IPS-18a (cell line): Measurements from ENCODE around the gene SHLD1.
"Not testable (repeated sequence)": the region's sequence is repeated elsewhere in the genome, so short reads cannot be mapped to it uniquely, and the experiment has no call there.

ENCODE experiments used
- H3K27ac ChIP-seq: one replicate; pipeline ENCODE4 v1.5.1; 2013; ENCODE audit warnings: low read length
- H3K27me3 ChIP-seq: one replicate; pipeline ENCODE4 v1.6.1; 2013; ENCODE audit warnings: mild to moderate bottlenecking, low read length; ENCODE audit not compliant: control insufficient read depth, insufficient read depth
- H3K36me3 ChIP-seq: one replicate; pipeline ENCODE4 v1.6.1; 2013; ENCODE audit warnings: low read depth, low read length; ENCODE audit not compliant: control insufficient read depth
- H3K4me1 ChIP-seq: one replicate; pipeline ENCODE4 v1.6.1; 2013; ENCODE audit warnings: low read depth, low read length; ENCODE audit not compliant: control insufficient read depth
- H3K4me3 ChIP-seq: one replicate; pipeline ENCODE4 v1.5.1; 2013; ENCODE audit warnings: low read length
- H3K9ac ChIP-seq: one replicate; pipeline ENCODE4 v1.6.1; 2013; ENCODE audit warnings: mild to moderate bottlenecking, low read length, moderate library complexity
- H3K9me3 ChIP-seq: one replicate; pipeline ENCODE4 v1.6.1; 2013; ENCODE audit warnings: low read depth, low read length; ENCODE audit not compliant: control insufficient read depth

Gene SHLD1

DNA sequence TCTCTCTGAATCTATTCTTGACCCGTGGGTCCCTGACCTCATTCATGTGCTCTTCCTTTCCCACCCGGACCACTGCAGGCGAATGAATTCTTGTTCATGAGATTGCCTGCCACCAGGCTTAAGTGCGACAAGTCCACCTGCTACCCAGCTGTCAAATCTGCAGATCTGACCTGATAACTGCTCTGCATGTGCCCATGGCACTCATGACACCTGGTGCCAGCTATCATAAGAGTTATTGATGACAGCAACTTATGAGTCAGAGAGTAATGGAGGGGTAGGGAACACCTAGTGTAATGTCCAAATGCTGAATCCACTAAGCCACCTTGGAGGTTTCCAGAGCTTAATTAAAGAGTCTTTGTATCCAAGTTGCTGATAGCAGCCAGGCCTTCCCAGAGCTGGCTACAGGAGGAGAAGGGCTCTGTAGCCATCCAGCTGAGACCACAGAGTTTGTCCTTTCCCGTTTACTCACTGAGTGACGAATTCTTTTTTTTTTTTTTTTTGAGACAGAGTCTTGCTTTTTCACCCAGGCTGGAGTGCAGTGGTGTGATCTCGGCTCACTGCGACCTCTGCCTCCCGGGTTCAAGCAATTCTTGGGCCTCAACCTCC lies 17.4 kb downstream of the SHLD1 start:
- no peak overlapping the region for H3K27ac ChIP-seq
- H3K9me3 ChIP-seq, result no peaks in the 10 kb centered on the region
- no peaks in the 10 kb centered on the region for H3K4me1 ChIP-seq

DNA sequence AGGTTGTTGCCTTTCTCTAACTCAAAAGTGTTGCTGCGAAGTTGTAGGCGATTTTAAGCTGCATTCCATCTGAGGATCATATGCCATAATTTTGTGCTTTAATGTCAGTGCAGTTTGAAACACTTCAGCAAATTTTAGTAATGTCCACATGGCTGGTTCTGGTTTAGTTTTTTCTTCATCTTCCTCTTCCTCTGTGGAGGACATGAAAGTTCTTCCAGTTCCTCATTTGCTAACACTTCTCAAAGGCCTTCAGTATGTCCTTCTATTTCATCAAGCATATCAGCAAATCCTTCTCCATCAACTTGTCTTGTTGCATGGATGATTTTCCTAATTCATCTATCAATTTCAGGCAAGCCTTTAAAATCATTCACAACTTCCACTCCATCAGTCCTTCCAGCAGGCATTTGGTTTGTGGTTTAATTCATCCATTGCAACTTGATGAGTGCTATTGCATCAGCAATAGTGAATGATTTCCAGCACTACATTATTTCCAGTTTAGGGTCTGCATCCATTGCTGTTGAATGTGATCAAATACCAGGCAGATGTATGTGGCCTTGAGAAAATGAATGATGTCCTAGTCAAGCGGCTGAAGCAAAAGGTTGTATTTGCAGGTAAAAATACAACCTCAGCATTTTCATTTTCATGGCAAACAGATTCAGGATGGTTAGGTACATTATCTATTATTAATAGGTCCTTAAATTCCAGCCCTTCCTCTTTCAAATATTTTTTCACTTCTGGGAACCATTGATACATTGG lies 20.2 kb downstream of the SHLD1 start:
- Histone ChIP-seq H3K27me3 (no peaks in the 10 kb centered on the region), H3K4me3 (no peak overlapping the region), H3K4me1 (no peaks in the 10 kb centered on the region), H3K27ac (no peak overlapping the region), H3K36me3 (no peaks in the 10 kb centered on the region), H3K9ac (no peak overlapping the region), H3K9me3 (no peaks in the 10 kb centered on the region)

More for the DNA sequence above, 17.4 kb downstream of the SHLD1 start:
- H3K9ac ChIP-seq, result no peak overlapping the region
- H3K4me3 ChIP-seq, result no peak overlapping the region
- no peaks in the 10 kb centered on the region for H3K36me3 ChIP-seq
- H3K27me3 ChIP-seq, result no peaks in the 10 kb centered on the region

DNA sequence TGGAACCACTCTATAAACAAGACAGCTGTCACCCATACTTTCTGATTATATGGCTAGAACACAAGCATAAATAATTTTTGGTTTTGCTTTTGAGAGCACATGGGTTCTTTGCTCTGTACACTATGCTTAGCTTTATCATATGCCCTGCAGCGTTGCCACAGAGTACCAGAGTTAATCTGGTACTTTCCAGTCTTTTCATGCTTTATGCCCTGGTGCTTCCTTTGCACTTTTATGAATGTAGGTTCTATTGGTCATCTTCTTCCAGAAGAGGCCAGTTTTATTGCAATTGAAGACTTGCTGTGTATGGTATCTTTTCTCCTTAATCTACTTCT lies 20.8 kb downstream of the SHLD1 start:
- H3K36me3 ChIP-seq, result no peaks in the 10 kb centered on the region

DNA sequence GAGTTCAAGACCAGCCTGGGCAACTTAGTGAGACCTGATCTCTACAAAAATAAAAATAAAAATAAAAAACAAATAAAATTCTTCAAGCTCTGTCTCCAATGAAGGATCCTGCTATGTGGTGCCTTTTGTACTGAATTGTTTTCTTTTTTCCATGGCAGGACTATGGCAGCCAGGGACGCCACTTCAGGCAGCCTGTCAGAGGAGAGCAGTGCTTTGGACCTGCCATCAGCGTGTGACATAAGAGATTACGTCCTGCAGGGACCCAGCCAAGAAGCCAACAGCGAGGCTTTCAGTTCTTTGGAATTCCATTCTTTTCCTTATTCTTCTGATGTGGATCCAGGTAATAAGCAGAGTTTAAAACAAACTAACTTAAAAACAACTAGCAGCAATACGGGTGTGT lies 22.5 kb downstream of the SHLD1 start:
- Histone ChIP-seq H3K4me3 (no peak overlapping the region), H3K4me1 (no peaks in the 10 kb centered on the region), H3K27ac (no peak overlapping the region), H3K27me3 (no peaks in the 10 kb centered on the region), H3K36me3 (no peaks in the 10 kb centered on the region), H3K9ac (no peak overlapping the region), H3K9me3 (no peaks in the 10 kb centered on the region)

More for the DNA sequence above, 20.8 kb downstream of the SHLD1 start:
- H3K27ac ChIP-seq, result no peak overlapping the region
- no peaks in the 10 kb centered on the region for H3K27me3 ChIP-seq
- no peaks in the 10 kb centered on the region for H3K9me3 ChIP-seq
- H3K4me1 ChIP-seq, result no peaks in the 10 kb centered on the region
- H3K4me3 ChIP-seq, result no peak overlapping the region
- no peak overlapping the region for H3K9ac ChIP-seq

DNA sequence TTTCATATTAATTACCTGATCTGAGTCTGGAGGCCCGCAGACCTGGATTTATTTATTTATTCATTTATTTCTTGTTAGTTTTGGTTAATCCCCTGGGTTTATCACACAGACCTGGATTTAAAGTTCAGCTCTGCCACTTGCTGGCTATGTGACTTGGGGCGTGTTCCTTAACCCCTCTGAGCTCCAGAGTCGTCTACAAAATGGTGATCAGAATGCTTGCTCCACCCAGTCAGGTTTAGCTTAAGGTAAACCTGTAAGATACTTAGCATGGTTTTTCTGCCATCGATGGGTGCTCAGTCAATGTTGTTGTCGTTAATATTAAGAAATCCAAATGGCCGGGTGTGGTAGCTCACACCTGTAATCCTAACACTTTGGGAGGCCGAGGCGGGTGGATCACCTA lies 23.4 kb downstream of the SHLD1 start:
- no peaks in the 10 kb centered on the region for H3K27me3 ChIP-seq
- no peak overlapping the region for H3K4me3 ChIP-seq
- no peak overlapping the region for H3K27ac ChIP-seq
- H3K4me1 ChIP-seq, result no peaks in the 10 kb centered on the region
- H3K9me3 ChIP-seq, result no peaks in the 10 kb centered on the region
- no peak overlapping the region for H3K9ac ChIP-seq
- no peaks in the 10 kb centered on the region for H3K36me3 ChIP-seq

DNA sequence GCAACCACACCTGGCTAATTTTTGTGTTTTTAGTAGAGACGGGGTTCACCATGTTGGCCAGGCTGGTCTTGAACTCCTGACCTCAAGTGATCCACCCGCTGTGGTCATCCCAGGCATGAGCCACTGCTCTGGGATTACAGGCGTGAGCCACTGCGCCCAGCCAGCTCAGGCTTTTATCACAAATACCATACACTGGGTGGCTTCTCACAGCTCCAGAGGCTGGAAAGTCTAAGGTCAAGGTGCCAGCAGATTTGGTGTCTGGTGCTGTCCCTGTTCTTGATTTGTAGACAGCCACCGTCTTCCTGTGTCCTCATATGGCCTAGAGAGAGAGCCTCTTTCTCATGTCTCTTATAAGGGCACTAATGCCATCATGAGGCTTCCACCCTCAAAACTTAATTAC lies 25.9 kb downstream of the SHLD1 start:
- Histone ChIP-seq H3K27ac (no peak overlapping the region), H3K4me3 (no peak overlapping the region), H3K9me3 (no peaks in the 10 kb centered on the region), H3K9ac (no peak overlapping the region), H3K4me1 (no peaks in the 10 kb centered on the region), H3K36me3 (no peaks in the 10 kb centered on the region), H3K27me3 (no peaks in the 10 kb centered on the region)

DNA sequence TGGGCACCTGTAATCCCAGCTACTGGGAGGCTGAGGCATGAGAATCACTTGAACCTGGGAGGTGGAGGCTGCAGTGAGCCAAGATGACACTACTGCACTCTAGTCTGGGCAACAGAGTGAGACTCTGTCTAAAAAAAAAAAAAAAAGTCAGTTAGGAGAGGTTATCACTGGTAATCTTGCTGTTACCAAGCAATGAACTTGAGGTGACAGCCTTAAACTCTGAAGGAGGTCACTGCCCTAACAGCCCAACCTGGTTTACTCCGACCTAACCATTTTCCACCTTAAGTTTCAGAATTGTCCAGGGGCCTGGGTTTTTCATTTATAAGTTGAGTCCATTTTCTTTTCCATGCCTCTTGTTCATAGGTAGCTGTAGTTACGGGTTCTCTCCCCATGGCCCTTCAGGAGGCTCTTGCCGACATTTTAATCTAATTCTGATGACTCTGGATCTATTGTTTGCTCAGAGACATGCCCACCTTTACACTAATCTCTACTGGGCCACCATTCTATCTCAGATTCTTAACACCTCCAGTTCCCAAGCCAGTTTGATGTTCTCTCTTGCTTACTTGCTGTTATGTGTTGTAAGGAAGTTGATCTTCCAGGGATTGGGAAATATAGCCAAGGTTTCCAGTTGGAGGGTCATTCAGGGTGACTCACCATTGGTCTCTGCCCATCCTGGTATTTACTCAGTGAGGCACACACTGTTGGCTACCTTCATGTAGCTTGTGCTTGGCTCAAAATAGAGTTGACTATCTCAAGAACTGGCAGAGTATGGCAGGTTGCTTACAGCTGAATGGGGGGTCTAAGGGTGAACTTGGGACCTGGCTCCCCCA lies 29.1 kb downstream of the SHLD1 start:
- Histone ChIP-seq H3K27ac (no peak overlapping the region), H3K36me3 (peaks cover 3% of the 10 kb centered on the region), H3K4me3 (no peak overlapping the region), H3K27me3 (no peaks in the 10 kb centered on the region), H3K4me1 (no peaks in the 10 kb centered on the region), H3K9ac (no peak overlapping the region), H3K9me3 (no peaks in the 10 kb centered on the region)

DNA sequence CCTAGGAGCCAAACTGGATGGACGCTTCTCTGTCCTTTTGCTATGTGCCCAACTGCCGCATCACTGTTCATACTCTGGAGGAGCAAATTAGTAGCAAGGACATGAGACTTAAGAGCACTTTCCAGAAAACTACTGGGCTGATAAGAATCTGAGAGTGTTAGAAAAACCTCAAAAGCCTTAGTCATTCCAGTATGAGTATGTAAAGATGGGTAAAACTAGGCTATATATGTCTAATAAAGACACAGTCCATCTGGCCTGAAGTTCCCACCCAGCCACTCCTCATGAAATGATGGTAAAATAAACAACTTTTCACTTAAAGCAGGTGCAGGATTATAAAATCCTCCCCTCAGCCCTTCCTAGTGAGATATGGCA lies 30.6 kb downstream of the SHLD1 start:
- Histone ChIP-seq H3K4me1 (no peaks in the 10 kb centered on the region), H3K27me3 (no peaks in the 10 kb centered on the region), H3K9me3 (no peaks in the 10 kb centered on the region), H3K9ac (no peak overlapping the region), H3K36me3 (peaks cover 3% of the 10 kb centered on the region), H3K4me3 (no peak overlapping the region), H3K27ac (no peak overlapping the region)

DNA sequence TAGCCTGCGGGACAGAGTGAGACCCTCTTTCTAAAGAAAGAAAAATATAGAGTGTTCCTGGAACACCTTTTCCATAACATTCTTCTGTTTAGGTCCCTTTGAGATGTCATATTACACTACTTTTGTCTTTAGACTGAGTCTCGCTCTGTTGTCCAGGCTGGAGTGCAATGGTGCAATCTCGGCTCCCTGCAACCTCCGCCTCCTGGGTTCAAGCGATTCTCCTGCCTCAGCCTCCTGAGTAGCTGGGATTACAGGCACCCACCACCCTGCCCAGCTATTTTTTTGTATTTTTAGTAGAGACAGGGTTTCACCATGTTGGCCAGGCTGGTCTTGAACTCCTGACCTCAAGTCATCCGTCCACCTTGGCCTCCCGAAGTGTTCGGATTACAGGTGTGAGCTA lies 31.2 kb downstream of the SHLD1 start:
- not testable (repeated sequence) for H3K4me1 ChIP-seq, H3K9me3 ChIP-seq, H3K4me3 ChIP-seq, H3K9ac ChIP-seq, H3K27me3 ChIP-seq, H3K27ac ChIP-seq, H3K36me3 ChIP-seq

DNA sequence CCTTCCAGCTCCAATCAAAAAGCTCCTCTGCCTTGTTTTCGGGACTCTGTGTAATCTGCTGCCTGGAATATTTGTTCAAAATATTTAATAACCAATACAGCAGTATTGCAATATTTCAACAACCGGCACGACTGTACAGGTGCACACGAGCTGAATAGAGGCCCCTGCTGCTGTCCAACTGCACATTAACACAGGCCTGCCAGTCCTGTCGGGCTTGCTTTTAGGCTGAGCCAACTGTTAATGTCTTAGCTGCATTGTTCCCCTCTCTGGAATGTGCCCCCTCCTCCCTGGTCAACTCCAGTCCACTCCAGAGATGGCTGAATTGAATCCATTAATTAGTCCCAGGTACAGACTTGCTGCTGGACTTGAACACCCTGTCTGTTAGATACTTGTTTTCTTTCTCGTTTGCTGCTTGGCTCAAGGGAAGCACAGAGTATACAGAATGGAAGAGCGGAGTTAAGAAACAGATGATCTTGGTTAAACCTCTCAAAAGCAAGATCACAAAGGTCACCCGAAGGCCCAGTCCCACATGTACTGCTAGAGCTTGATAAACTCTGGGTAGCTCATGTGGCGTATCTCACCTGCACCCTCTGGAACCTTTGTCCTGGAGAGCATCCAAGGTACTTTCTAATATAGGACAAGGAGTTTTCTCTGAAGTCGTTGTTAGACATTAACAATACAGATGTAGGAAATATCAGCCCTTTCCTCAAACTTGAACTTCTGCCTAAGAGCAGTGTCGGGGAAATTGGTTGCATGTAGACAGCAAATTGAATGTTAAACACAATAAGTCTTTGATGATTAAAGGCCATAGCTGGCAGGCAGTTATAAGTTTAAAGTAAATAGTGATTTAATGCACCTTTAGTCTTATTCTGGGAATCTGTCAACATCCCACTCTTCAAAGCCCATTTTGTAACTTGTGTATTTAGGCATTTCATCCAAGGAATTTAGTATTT lies 31.9 kb downstream of the SHLD1 start:
- Histone ChIP-seq H3K4me1 (peaks cover 5% of the 10 kb centered on the region), H3K27ac (no peak overlapping the region), H3K9me3 (no peaks in the 10 kb centered on the region), H3K9ac (no peak overlapping the region), H3K27me3 (no peaks in the 10 kb centered on the region), H3K36me3 (peaks cover 3% of the 10 kb centered on the region), H3K4me3 (no peak overlapping the region)

DNA sequence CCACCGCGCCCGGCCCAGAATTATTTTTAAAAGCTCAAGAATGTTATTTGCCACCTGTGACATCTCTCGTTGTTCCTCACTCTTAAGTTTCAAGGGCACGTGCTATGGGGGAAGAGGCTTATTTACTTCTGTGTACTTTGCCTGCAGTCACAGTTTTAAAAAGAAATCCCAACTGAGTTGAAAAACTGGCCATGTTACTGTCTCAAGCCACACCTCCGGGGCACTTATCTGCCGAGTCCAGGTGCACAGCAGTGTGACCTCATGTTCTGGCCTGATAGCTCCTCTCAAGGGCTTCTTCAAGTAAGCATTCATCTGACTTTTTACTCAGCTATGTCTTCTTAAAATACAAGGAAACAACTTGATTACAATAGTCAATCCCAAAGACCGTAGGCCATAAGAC lies 34.5 kb downstream of the SHLD1 start:
- H3K27me3 ChIP-seq, result no peaks in the 10 kb centered on the region
- H3K36me3 ChIP-seq, result peaks cover 3% of the 10 kb centered on the region
- H3K9ac ChIP-seq, result no peak overlapping the region
- H3K9me3 ChIP-seq, result no peaks in the 10 kb centered on the region
- no peak overlapping the region for H3K27ac ChIP-seq
- H3K4me1 ChIP-seq, result peaks cover 9% of the 10 kb centered on the region
- H3K4me3 ChIP-seq, result no peak overlapping the region
